H1 (cell line): ENCODE results near the gene ACBD6. TPM values are rescaled to one million over a fixed set of nuclear protein-coding genes. Genes with fewer than 3 reads are reported as not detected.

ENCODE experiments used
- CTCF ChIA-PET: fragments of 300-600 bp; sonication (Branson Sonifier 250); formaldehyde crosslinking; loops from one replicate; lab custom pipeline; 2021; ENCODE audit not compliant: partially characterized antibody; lab: Charles Lee
- POLR2A ChIA-PET: fragments of 300-600 bp; sonication (Branson Sonifier 250); formaldehyde crosslinking; loops from one replicate; lab custom pipeline; 2021; ENCODE audit warnings: inconsistent platforms; ENCODE audit not compliant: partially characterized antibody; lab: Charles Lee
- DNase-seq, 2 experiments: peaks; one replicate each; pipeline versions ENCODE4 v3.0.0 to v3.0.0-alpha.2; 2010 to 2022; ENCODE audit warnings: low spot score in 2 of 2, low read depth in 1 of 2, mixed read lengths in 1 of 2
- FAIRE-seq: peaks from 2 replicates; lab custom pipeline; 2011; peaks lifted over from hg19 to GRCh38; lab: Jason Lieb, UNC
- H2AFZ ChIP-seq: 2 replicates; pipeline ENCODE4 v1.8.1; 2012; ENCODE audit warnings: low read length, inconsistent platforms
- H2AK5ac ChIP-seq: 2 replicates; pipeline ENCODE4 v1.6.1; 2013; ENCODE audit warnings: low read depth, low read length
- H2BK120ac ChIP-seq: replicated peaks from 2 replicates; pipeline ENCODE3; 2013; ENCODE audit warnings: low read depth, low read length, inconsistent platforms
- H2BK12ac ChIP-seq: 2 replicates; pipeline ENCODE4 v1.6.1; 2013; ENCODE audit warnings: low read depth, low read length
- H2BK15ac ChIP-seq: 2 replicates; pipeline ENCODE4 v1.6.1; 2013; ENCODE audit warnings: low read length
- H2BK20ac ChIP-seq: 2 replicates; pipeline ENCODE4 v1.6.1; 2013; ENCODE audit warnings: low read length
- H2BK5ac ChIP-seq: 2 replicates; pipeline ENCODE4 v1.6.1; 2013; ENCODE audit warnings: low read depth, low read length
- H3K14ac ChIP-seq: 2 replicates; pipeline ENCODE4 v1.6.1; 2013; ENCODE audit warnings: inconsistent platforms; ENCODE audit not compliant: insufficient read length
- H3K18ac ChIP-seq: 2 replicates; pipeline ENCODE4 v1.6.1; 2013; ENCODE audit warnings: low read length; ENCODE audit errors: extremely low read depth
- H3K23ac ChIP-seq: 2 replicates; pipeline ENCODE4 v1.6.1; 2013; ENCODE audit warnings: inconsistent platforms; ENCODE audit not compliant: insufficient read length
- H3K23me2 ChIP-seq: 2 replicates; pipeline ENCODE4 v1.6.1; 2013; ENCODE audit warnings: low read depth, low read length
- H3K27ac ChIP-seq: 2 replicates; pipeline ENCODE4 v1.6.1; 2011; ENCODE audit warnings: low read depth, low read length, inconsistent platforms
- H3K27me3 ChIP-seq, 4 experiments: replicated peaks in 1 of 4; 1 replicate in 1 of 4; 2 replicates in 3 of 4; pipeline versions ENCODE4 v1.6.1 to v1.8.1; 2011 to 2013; ENCODE audit warnings: low read length in 3 of 4, mild to moderate bottlenecking in 3 of 4, inconsistent platforms in 2 of 4, mixed read lengths in 2 of 4, moderate library complexity in 1 of 4; ENCODE audit not compliant: control insufficient read depth in 3 of 4, insufficient read depth in 3 of 4; ENCODE audit errors: extremely low read depth in 1 of 4
- H3K36me3 ChIP-seq, 4 experiments: 2 replicates each; pipeline versions ENCODE4 v1.6.1 to v1.8.1; 2011 to 2013; ENCODE audit warnings: mild to moderate bottlenecking in 4 of 4, low read length in 3 of 4, moderate library complexity in 2 of 4, control low read depth in 1 of 4, inconsistent platforms in 1 of 4; ENCODE audit not compliant: insufficient read depth in 4 of 4, control insufficient read depth in 2 of 4
- H3K4ac ChIP-seq: replicated peaks from 2 replicates; pipeline ENCODE3; 2013; ENCODE audit warnings: low read length, low read depth, mixed read lengths, inconsistent platforms; ENCODE audit not compliant: insufficient read length
- H3K4me1 ChIP-seq, 4 experiments: replicated peaks in 1 of 4; 1 replicate in 1 of 4; 2 replicates in 3 of 4; pipeline versions ENCODE4 v1.6.1 to v1.8.1; 2011 to 2013; ENCODE audit warnings: low read length in 3 of 4, inconsistent platforms in 2 of 4, mixed read lengths in 1 of 4; ENCODE audit not compliant: insufficient read depth in 4 of 4, control insufficient read depth in 3 of 4
- H3K4me2 ChIP-seq, 2 experiments: 2 replicates each; pipeline versions ENCODE4 v1.6.1 to v1.8.1; 2011 to 2013; ENCODE audit warnings: low read depth in 2 of 2, low read length in 2 of 2, control low read depth in 1 of 2, inconsistent platforms in 1 of 2, mild to moderate bottlenecking in 1 of 2; ENCODE audit not compliant: insufficient read depth in 1 of 2
- H3K4me3 ChIP-seq, 4 experiments: fragments of 200-600, 300-600 bp in 1 of 4; sonication (generic), shearing (Covaris generic), sonication (Bioruptor Twin) in 1 of 4; 2 replicates each; pipeline versions ENCODE4 v1.5.1 to v1.8.1; 2011 to 2016; ENCODE audit warnings: low read length in 4 of 4, low read depth in 3 of 4, control low read depth in 2 of 4, inconsistent platforms in 2 of 4, mild to moderate bottlenecking in 2 of 4, mixed read lengths in 1 of 4, moderate library complexity in 1 of 4; ENCODE audit not compliant: insufficient read depth in 2 of 4; ENCODE audit errors: extremely low read depth in 1 of 4
- H3K56ac ChIP-seq: replicated peaks from 2 replicates; pipeline ENCODE3; 2013; ENCODE audit warnings: low read depth, mild to moderate bottlenecking, mixed read lengths, low read length, inconsistent platforms; ENCODE audit not compliant: insufficient read length
- H3K79me1 ChIP-seq: 2 replicates; pipeline ENCODE4 v1.6.1; 2013; ENCODE audit warnings: low read depth, low read length, control low read depth
- H3K79me2 ChIP-seq, 2 experiments: 2 replicates each; pipeline versions ENCODE4 v1.6.1 to v1.8.1; 2012 to 2013; ENCODE audit warnings: low read length in 2 of 2, mild to moderate bottlenecking in 2 of 2, inconsistent platforms in 1 of 2; ENCODE audit not compliant: insufficient read depth in 2 of 2, control insufficient read depth in 1 of 2
- H3K9ac ChIP-seq, 4 experiments: replicated peaks in 1 of 4; 1 replicate in 1 of 4; 2 replicates in 3 of 4; pipeline versions ENCODE4 v1.6.1 to v1.8.1; 2011 to 2013; ENCODE audit warnings: low read depth in 3 of 4, low read length in 3 of 4, control low read depth in 2 of 4, mild to moderate bottlenecking in 2 of 4, moderate library complexity in 2 of 4, inconsistent platforms in 1 of 4; ENCODE audit errors: extremely low read depth in 1 of 4
- H3K9me3 ChIP-seq, 2 experiments: 2 replicates each; pipeline versions ENCODE4 v1.6.1 to v1.8.1; 2012 to 2013; ENCODE audit warnings: mild to moderate bottlenecking in 2 of 2, moderate library complexity in 2 of 2, control low read depth in 1 of 2, inconsistent platforms in 1 of 2, low read depth in 1 of 2, low read length in 1 of 2, mixed read lengths in 1 of 2; ENCODE audit not compliant: insufficient read depth in 2 of 2
- H4K20me1 ChIP-seq, 2 experiments: replicated peaks in 1 of 2; 2 replicates each; pipeline versions ENCODE3 to v1.8.1; 2011 to 2013; ENCODE audit warnings: inconsistent platforms in 2 of 2, low read length in 2 of 2, mild to moderate bottlenecking in 1 of 2; ENCODE audit not compliant: insufficient read depth in 2 of 2, control insufficient read depth in 1 of 2
- H4K5ac ChIP-seq: 2 replicates; pipeline ENCODE4 v1.6.1; 2013; ENCODE audit warnings: low read length, low read depth, mixed read lengths, inconsistent platforms; ENCODE audit not compliant: insufficient read length
- H4K8ac ChIP-seq: 2 replicates; pipeline ENCODE4 v1.8.0; 2013; ENCODE audit warnings: mild to moderate bottlenecking, moderate library complexity, low read length, inconsistent platforms; ENCODE audit not compliant: insufficient read depth; ENCODE audit errors: extremely low read depth
- H4K91ac ChIP-seq: replicated peaks from 2 replicates; pipeline ENCODE3; 2013; ENCODE audit warnings: low read length, mixed read lengths, inconsistent platforms; ENCODE audit not compliant: insufficient read length
- ASH2L ChIP-seq: fragments of 200-600, 300-600 bp; sonication (generic); IDR thresholded peaks from one replicate; pipeline ENCODE4 v1.7.1; 2017; ENCODE audit warnings: low read length
- CTBP2 ChIP-seq: IDR thresholded peaks from 2 replicates; pipeline ENCODE4 v1.7.0; 2011; ENCODE audit warnings: borderline replicate concordance, mild to moderate bottlenecking, moderate library complexity, mixed read lengths, low read length; ENCODE audit not compliant: insufficient read depth, insufficient read length
- EGR1 ChIP-seq: IDR thresholded peaks from 2 replicates; pipeline ENCODE4 v1.6.1; 2011; ENCODE audit warnings: low read depth, low read length, borderline replicate concordance
- HDAC2 ChIP-seq, 2 experiments: fragments of 300-600 bp in 1 of 2; sonication (generic) in 1 of 2; IDR thresholded peaks; 2 replicates each; pipeline ENCODE4 v1.6.1; 2011 to 2012; ENCODE audit warnings: low read depth in 2 of 2, low read length in 2 of 2, mild to moderate bottlenecking in 2 of 2, moderate library complexity in 2 of 2, borderline replicate concordance in 1 of 2, inconsistent platforms in 1 of 2
- JUND ChIP-seq: IDR thresholded peaks from 2 replicates; pipeline ENCODE4 v1.6.1; 2011; ENCODE audit warnings: mild to moderate bottlenecking, improper control_type of control experiment, low read length
- KDM5A ChIP-seq: fragments of 200-600 bp; IDR thresholded peaks from 2 replicates; pipeline ENCODE4 v1.7.1; 2012; ENCODE audit warnings: mild to moderate bottlenecking, low read length, inconsistent platforms, mixed read lengths
- POLR2AphosphoS5 ChIP-seq: IDR thresholded peaks from 2 replicates; pipeline ENCODE4 v1.6.1; 2011; ENCODE audit warnings: low read depth, low read length
- POU5F1 ChIP-seq: IDR thresholded peaks from 2 replicates; pipeline ENCODE4 v1.6.1; 2011; ENCODE audit warnings: low read depth, mild to moderate bottlenecking, low read length, moderate library complexity
- RAD21 ChIP-seq, 2 experiments: IDR thresholded peaks in 1 of 2; conservative IDR thresholded peaks in 1 of 2; 2 replicates each; pipeline ENCODE4 v1.6.1; 2011; ENCODE audit warnings: low read depth in 2 of 2, low read length in 2 of 2, improper control_type of control experiment in 1 of 2, inconsistent platforms in 1 of 2, mild to moderate bottlenecking in 1 of 2, moderate library complexity in 1 of 2
- RBBP5 ChIP-seq: IDR thresholded peaks from 2 replicates; pipeline ENCODE4 v1.7.1; 2012; ENCODE audit warnings: low read depth, mild to moderate bottlenecking, inconsistent platforms, low read length, moderate library complexity, borderline replicate concordance
- SIX5 ChIP-seq: IDR thresholded peaks from 2 replicates; pipeline ENCODE4 v1.6.1; 2011; ENCODE audit warnings: mild to moderate bottlenecking, low read depth, low read length
- SRF ChIP-seq: IDR thresholded peaks from 2 replicates; pipeline ENCODE4 v1.6.1; 2011; ENCODE audit warnings: mild to moderate bottlenecking, low read depth, low read length, moderate library complexity
- ZNF274 ChIP-seq: IDR thresholded peaks from 2 replicates; pipeline ENCODE4 v1.7.0; 2012; ENCODE audit warnings: low read length, borderline replicate concordance; ENCODE audit errors: extremely low read depth
- WGBS, 2 experiments: shearing (Covaris generic) in 1 of 2; methylation state at CpG; one replicate each; pipeline versions ENCODE4 v1.1.6 to v1.1.7; 2013 to 2015; ENCODE audit warnings: low lambda C conversion rate in 2 of 2, mixed read lengths in 2 of 2, inconsistent platforms in 1 of 2, low coverage in 1 of 2, missing lambda C conversion rate in 1 of 2; ENCODE audit not compliant: insufficient replicate concordance in 2 of 2, insufficient coverage in 1 of 2, insufficient read length in 1 of 2; ENCODE audit errors: extremely low coverage in 1 of 2, missing lambda C conversion rate in 1 of 2; 5-methylcytosine and 5-hydroxymethylcytosine counted together
- polyA plus RNA-seq, 7 experiments: library from polyadenylated mRNA; depleted of rRNA in 3 of 7; stranded (reverse) in 5 of 7; unstranded in 2 of 7; fragments of >200 nt in 5 of 7; fragments of 200-250 nt in 2 of 7; gene quantifications; 1 replicate in 5 of 7; 2 replicates in 1 of 7; 4 replicates in 1 of 7; pipeline versions ENCODE4 v1.2.1 to v1.2.3, GENCODE V29; 2011 to 2013; ENCODE audit warnings: missing spikeins in 2 of 7, mixed read lengths in 2 of 7
- total RNA-seq: library from RNA; stranded (reverse); fragmentation: NEBNext Ultra II Directional; extraction: Animal tissue kit (Norgen Biotek cat#: 25700); gene quantifications from 2 replicates; pipeline ENCODE4 v1.2.1, GENCODE V29; 2021
- TF ChIP-seq, protein P1 (sequence below): IDR thresholded peaks from 2 replicates; pipeline ENCODE4 v1.6.1; 2012; ENCODE audit warnings: inconsistent platforms

ACBD6 gene
- total and polyA plus RNA-seq, 2 of the 8 experiments (the other 6 are each of a cell fraction or from before 2014, with no cell fraction given) = 52.0 to 67.7 TPM

DNA sequence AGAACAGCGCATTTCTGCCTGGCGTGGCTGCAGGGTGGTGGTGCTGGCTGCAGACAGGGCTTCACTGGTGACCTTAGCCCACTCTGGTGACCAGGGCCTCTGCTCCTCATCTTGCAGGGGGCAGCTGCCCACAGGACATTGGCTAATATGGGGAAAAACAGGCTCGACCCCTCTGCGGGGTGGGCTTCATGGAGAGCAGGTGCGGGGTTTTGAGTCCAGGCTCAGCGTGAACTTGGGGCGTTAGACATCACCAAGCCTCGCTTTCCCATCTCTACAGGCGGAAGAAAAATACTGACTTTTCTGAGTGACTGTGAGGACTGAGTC, 247.9 kb downstream of the ACBD6 start:
- H4K8ac ChIP-seq = no peak overlapping the region
- H3K9me3 ChIP-seq = no peaks in the 10 kb centered on the region
- CTCF ChIA-PET = interaction anchor here (0.9 to 17.1 kb wide), 24 partner anchors 7 to 248 kb away, joined by 3 to 244 read pairs (median 14); partner anchors contain the start of genes ACBD6 and LHX4
- H2BK5ac ChIP-seq = no peak overlapping the region
- H2AFZ ChIP-seq = no peak overlapping the region
- 94% methylated on average over 9 of the region's 9 CpGs; no CpG with 5 or more reads in 1 of the 2 experiments for WGBS, 2 experiments
- peaks cover 0 to 20% (median 12%) of the 10 kb centered on the region in 4 experiments; a peak in 6 of 7 replicates for H3K4me1 ChIP-seq
- no peak overlapping the region for H3K56ac ChIP-seq
- no peaks in the 10 kb centered on the region; a peak in 1 of 7 replicates for H3K27me3 ChIP-seq
- peaks cover 0 to 2% of the 10 kb centered on the region in 2 experiments for H4K20me1 ChIP-seq
- H3K23ac ChIP-seq = no peak overlapping the region
- no peak overlapping the region for H3K4ac ChIP-seq
- FAIRE-seq = no peak
- H3K18ac ChIP-seq = no peak overlapping the region; the same call in 1 of the 2 replicates
- H3K14ac ChIP-seq = no peak overlapping the region
- H3K23me2 ChIP-seq = peaks cover 3% of the 10 kb centered on the region; the same call in 1 of the 2 replicates
- no peak overlapping the region for H2AK5ac ChIP-seq
- H2BK15ac ChIP-seq = no peak overlapping the region
- POLR2A ChIA-PET = interaction anchor here (0.5 to 4.0 kb wide), 5 partner anchors 12 to 95 kb away, joined by 3 to 17 read pairs (median 4); no protein-coding TSS in a partner anchor
- no peak overlapping the region for H3K27ac ChIP-seq
- H3K4me3 ChIP-seq = no peak overlapping the region
- H3K9ac ChIP-seq = no peak overlapping the region
- no peaks in the 10 kb centered on the region for H3K36me3 ChIP-seq
- no peak overlapping the region for H2BK120ac ChIP-seq
- H2BK12ac ChIP-seq = peak overlapping the region; percentile 4; the same call in 1 of the 2 replicates
- no peak overlapping the region for H4K91ac ChIP-seq
- no peak overlapping the region for H4K5ac ChIP-seq
- no peaks in the 10 kb centered on the region for H3K79me1 ChIP-seq
- DNase-seq = no peak
- H3K79me2 ChIP-seq = no peaks in the 10 kb centered on the region
- H3K4me2 ChIP-seq = no peak overlapping the region
- 0 out of 2 replicates have a peak overlapping the region, but pooled peaks have one; percentile 34 for H2BK20ac ChIP-seq
- no peak for TF ChIP-seq RAD21 (IDR thresholded peaks at IDR 0.05 in 1 of 2, conservative IDR thresholded peaks at IDR 0.05 in 1 of 2; ENCODE audit: low read depth in 2 of 2, low read length in 2 of 2)
- no peak for TF ChIP-seq EGR1
- TF ChIP-seq CTBP2 = no peak
- no peak for TF ChIP-seq SRF
- no peak for TF ChIP-seq RBBP5
- TF ChIP-seq ZNF274 = no peak
- TF ChIP-seq JUND = no peak
- no peak for TF ChIP-seq POLR2AphosphoS5
- TF ChIP-seq HDAC2 (IDR thresholded peaks at IDR 0.05; ENCODE audit: borderline replicate concordance in 1 of 2, low read depth in 2 of 2, low read length in 2 of 2) = no peak
- no peak for TF ChIP-seq POU5F1
- TF ChIP-seq KDM5A = no peak
- TF ChIP-seq ASH2L = no peak
- TF ChIP-seq, protein P1, sequence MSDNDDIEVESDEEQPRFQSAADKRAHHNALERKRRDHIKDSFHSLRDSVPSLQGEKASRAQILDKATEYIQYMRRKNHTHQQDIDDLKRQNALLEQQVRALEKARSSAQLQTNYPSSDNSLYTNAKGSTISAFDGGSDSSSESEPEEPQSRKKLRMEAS = no peak
- TF ChIP-seq SIX5 = no peak
